ENCODE data around the gene COL23A1. TPM values are rescaled to one million over a fixed set of nuclear protein-coding genes. Genes with fewer than 3 reads are reported as not detected.
"Not testable (repeated sequence)": the region's sequence is repeated elsewhere in the genome, so short reads cannot be mapped to it uniquely, and the experiment has no call there.

The COL23A1 gene
- total RNA-seq, 1 donor from 2014 or later = 4.3 TPM

DNA sequence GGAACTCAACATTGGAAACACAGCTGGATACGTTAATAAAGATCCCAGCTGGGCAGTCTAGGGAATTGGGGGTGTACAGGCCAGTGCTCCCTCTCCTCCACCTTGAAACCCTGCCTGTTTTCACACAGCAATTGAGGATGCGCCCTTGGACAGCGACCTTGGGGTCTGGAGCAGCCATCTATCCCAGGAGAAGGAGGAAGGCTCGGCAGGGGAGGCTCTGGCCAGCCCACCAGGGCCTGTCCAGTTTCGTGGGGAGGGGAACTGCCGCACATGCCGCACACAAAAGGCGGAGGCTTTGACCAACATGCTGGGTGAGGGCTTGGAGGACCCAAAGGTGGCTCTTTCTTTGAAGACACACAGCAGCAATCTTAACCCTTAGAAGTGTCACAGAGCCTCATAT lies 1.4 kb downstream of the COL23A1 start:
- H3K4me3 ChIP-seq = peak overlapping the region in 1 of 2 donors; percentile 67
- TF ChIP-seq, protein P1, sequence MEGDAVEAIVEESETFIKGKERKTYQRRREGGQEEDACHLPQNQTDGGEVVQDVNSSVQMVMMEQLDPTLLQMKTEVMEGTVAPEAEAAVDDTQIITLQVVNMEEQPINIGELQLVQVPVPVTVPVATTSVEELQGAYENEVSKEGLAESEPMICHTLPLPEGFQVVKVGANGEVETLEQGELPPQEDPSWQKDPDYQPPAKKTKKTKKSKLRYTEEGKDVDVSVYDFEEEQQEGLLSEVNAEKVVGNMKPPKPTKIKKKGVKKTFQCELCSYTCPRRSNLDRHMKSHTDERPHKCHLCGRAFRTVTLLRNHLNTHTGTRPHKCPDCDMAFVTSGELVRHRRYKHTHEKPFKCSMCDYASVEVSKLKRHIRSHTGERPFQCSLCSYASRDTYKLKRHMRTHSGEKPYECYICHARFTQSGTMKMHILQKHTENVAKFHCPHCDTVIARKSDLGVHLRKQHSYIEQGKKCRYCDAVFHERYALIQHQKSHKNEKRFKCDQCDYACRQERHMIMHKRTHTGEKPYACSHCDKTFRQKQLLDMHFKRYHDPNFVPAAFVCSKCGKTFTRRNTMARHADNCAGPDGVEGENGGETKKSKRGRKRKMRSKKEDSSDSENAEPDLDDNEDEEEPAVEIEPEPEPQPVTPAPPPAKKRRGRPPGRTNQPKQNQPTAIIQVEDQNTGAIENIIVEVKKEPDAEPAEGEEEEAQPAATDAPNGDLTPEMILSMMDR (IDR thresholded peaks at IDR 0.05) = no peak
- peaks cover 7 to 16% of the 10 kb centered on the region in 2 donors for H3K4me1 ChIP-seq
- no peak overlapping the region for H3K27ac ChIP-seq
- intact Hi-C loops (cut with DNase I) = no loop called here
- no peaks in the 10 kb centered on the region for H3K27me3 ChIP-seq
- no peaks in the 10 kb centered on the region for H3K9me3 ChIP-seq
- no peak for DNase-seq (ENCODE audit: low spot score in 2 of 2)
- H3K36me3 ChIP-seq = no peaks in the 10 kb centered on the region

DNA sequence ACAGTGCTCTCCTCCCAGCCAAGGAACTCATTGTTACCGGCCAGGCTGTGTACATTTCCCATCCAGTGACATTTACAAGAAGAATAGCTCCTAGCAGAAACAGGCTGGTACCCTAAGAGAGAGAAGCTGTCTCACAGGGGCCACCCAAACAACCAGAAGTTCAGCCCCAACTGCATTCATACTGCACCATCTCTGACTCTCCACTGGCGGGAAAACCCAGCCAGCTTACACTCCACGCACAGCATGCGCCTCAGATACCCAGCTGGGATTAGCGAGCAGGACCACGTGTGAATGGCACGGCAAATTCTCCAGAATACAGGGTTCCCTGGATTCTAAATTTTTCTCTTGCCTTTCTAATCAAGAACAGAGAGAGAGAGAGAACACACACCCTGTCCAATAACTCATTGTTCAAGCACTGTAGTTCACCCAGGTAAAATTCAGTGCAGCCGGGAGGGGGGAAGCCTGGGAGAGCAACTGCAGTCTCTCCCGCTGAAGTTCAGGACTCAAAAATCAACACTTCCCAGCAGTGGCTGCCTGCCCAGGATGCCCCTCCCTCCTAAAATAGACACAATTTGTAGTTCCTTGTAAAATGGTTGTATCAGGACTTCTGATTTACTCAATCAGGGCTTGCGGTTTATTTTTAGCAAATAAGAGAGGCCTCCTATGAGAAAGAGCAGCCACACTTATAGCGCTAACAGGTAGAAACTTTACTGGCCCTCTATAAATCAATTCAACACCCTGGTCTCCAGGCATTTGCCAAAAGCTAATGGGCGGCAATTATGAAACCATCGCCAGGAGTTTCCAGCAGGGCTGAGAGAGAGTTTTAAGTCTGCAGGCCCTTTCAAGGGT lies 2.2 kb downstream of the COL23A1 start:
- no peak overlapping the region for H3K4me3 ChIP-seq
- H3K27me3 ChIP-seq = no peaks in the 10 kb centered on the region
- H3K27ac ChIP-seq = no peak overlapping the region
- intact Hi-C loops (cut with DNase I) = no loop called here
- TF ChIP-seq, protein P1 (IDR thresholded peaks at IDR 0.05) = no peak
- peaks cover 7 to 16% of the 10 kb centered on the region in 2 donors for H3K4me1 ChIP-seq
- H3K36me3 ChIP-seq = no peaks in the 10 kb centered on the region
- DNase-seq (ENCODE audit: low spot score in 2 of 2) = no peak
- no peaks in the 10 kb centered on the region for H3K9me3 ChIP-seq

DNA sequence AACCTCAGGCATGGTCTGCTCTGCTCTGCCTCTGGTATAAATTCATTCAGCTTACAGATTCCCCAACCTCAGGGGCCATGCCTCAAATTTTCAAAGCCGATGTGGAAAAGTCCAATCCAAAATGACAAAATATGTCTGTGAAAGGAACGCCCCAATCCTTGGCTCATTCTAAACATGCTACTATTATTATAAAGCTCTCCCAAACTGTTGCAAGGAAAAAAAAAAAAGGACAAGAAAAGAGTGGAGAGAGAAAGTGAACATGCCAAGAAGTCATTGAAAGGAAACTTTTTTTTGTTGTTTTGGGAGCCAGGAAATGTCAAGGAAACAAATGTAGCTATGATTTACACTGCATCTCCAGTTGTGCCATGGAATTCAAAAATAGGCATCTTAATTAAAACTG lies 3.8 kb downstream of the COL23A1 start:
- TF ChIP-seq, protein P1 (IDR thresholded peaks at IDR 0.05) = no peak
- Histone ChIP-seq H3K4me3 (no peak overlapping the region), H3K27me3 (no peaks in the 10 kb centered on the region), H3K9me3 (no peaks in the 10 kb centered on the region), H3K4me1 (peaks cover 7 to 12% of the 10 kb centered on the region in 2 donors), H3K27ac (no peak overlapping the region), H3K36me3 (no peaks in the 10 kb centered on the region)
- no peak for DNase-seq (ENCODE audit: low spot score in 2 of 2)
- intact Hi-C loops (cut with DNase I) = no loop called here

DNA sequence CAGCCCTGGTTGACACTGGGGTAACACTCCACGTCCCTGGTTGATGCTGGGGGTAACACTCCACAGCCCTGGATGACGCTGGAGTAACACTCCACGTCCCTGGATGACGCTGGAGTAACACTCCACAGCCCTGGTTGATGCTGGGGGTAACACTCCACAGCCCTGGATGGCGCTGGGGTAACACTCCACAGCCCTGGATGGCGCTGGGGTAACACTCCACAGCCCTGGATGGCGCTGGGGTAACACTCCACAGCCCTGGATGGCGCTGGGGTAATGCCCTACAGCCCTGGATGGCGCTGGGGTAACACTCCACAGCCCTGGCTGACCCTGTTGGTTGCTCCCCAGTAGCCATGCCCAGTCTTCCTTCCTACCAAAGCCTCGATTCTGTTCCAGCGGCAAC lies 4.8 kb downstream of the COL23A1 start:
- H3K4me3 ChIP-seq; H3K27me3 ChIP-seq; H3K4me1 ChIP-seq; H3K9me3 ChIP-seq; intact Hi-C loops (cut with DNase I); H3K36me3 ChIP-seq; H3K27ac ChIP-seq: not testable (repeated sequence)
- peak in 1 of 2 donors; percentile 82 for DNase-seq (ENCODE audit: low spot score in 2 of 2)

DNA sequence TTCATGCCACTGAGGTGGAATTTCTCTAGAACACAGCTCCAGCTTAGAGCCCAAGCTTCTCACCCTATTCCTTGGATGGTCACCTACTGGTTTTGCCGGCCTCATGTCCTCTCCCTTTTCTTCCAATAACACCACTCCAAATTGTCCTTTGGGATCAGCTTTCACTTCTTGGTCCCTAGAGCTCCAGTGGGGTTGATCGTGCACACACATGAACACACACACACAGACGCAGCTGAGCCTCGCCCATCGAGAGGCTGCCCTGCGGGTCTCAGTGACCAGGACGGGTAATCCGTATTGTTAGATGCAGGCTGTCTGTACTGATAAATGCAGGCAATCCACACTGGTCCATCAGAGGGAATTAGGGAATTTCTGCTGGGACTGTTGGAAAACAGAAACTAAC lies 6.9 kb downstream of the COL23A1 start:
- intact Hi-C loops (cut with DNase I) = no loop called here
- DNase-seq (ENCODE audit: low spot score in 2 of 2) = no peak
- Histone ChIP-seq H3K4me3 (no peak overlapping the region), H3K4me1 (no peaks in the 10 kb centered on the region), H3K9me3 (no peaks in the 10 kb centered on the region), H3K27ac (no peak overlapping the region), H3K27me3 (no peaks in the 10 kb centered on the region), H3K36me3 (no peaks in the 10 kb centered on the region)
- TF ChIP-seq, protein P1 (IDR thresholded peaks at IDR 0.05) = no peak

DNA sequence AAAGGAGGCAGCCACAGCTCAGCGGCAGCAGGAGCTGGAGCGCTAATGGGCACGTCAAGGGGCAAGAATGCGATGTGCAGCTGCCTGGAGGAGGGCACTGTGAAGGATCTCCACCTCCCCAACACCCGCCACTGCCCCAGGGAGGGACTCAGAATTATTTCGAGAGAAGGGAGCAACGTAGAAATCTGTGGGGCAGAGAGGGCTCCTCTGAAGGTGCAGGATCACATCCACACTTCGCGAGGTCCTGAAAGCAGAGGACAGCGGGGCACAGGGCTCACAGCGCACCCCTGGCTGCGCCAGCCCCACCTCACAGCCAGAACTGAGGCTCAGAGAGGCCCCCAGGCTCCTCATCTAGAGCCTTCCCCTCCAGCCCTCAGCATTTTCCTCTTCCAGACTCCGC lies 7.9 kb downstream of the COL23A1 start:
- Histone ChIP-seq H3K4me3 (no peak overlapping the region), H3K27me3 (no peaks in the 10 kb centered on the region), H3K27ac (no peak overlapping the region), H3K4me1 (no peaks in the 10 kb centered on the region), H3K36me3 (no peaks in the 10 kb centered on the region), H3K9me3 (no peaks in the 10 kb centered on the region)
- TF ChIP-seq, protein P1 (IDR thresholded peaks at IDR 0.05) = no peak
- DNase-seq (ENCODE audit: low spot score in 2 of 2) = no peak
- intact Hi-C loops (cut with DNase I) = no loop called here

Measured in ascending aorta (tissue), 2 donors.